GM19240 (cell line): ENCODE data around the gene B3GALT6.

Experiments used
- DNase-seq: peaks from one replicate; pipeline ENCODE4 v3.0.0; 2011; ENCODE audit warnings: low spot score; ENCODE audit not compliant: insufficient read length

Gene B3GALT6

GRCh38 chr1:1231400-1232207, 433 bp upstream of the B3GALT6 start, which contains the start of gene SDF4:
TSS of gene SDF4 (minus strand) at chr1:1232001. CDS start at chr1:1228772, 3,229 bp downstream.
- peak; percentile 100 for DNase-seq

GRCh38 chr1:1232796-1233566, 944 bp downstream of the B3GALT6 start:
- DNase-seq: no peak

GRCh38 chr1:1233567-1233892, 1.5 kb downstream of the B3GALT6 start:
- no peak for DNase-seq

GRCh38 chr1:1234180-1234808, 2.3 kb downstream of the B3GALT6 start:
- no peak for DNase-seq

- no peak for DNase-seq
Measured at GRCh38 chr1:1235016-1235744, 3.1 kb downstream of the B3GALT6 start.

- no peak for DNase-seq
Measured at GRCh38 chr1:1236176-1236763, 4.2 kb downstream of the B3GALT6 start.

GRCh38 chr1:1236945-1237873, 5.2 kb downstream of the B3GALT6 start:
- DNase-seq: no peak

GRCh38 chr1:1237874-1238701, 6.1 kb downstream of the B3GALT6 start:
- DNase-seq: no peak

GRCh38 chr1:1238702-1239178, 6.7 kb downstream of the B3GALT6 start:
- DNase-seq: no peak

GRCh38 chr1:1239227-1239613, 7.2 kb downstream of the B3GALT6 start:
- DNase-seq: no peak

- DNase-seq: no peak
Measured at GRCh38 chr1:1239614-1240347, 7.7 kb downstream of the B3GALT6 start.

GRCh38 chr1:1240348-1240732, 8.3 kb downstream of the B3GALT6 start:
- no peak for DNase-seq

- DNase-seq: no peak
Measured at GRCh38 chr1:1240822-1241587, 9.0 kb downstream of the B3GALT6 start.

GRCh38 chr1:1241588-1242219, 9.7 kb downstream of the B3GALT6 start:
- DNase-seq: no peak

GRCh38 chr1:1242461-1243265, 10.6 kb downstream of the B3GALT6 start:
- DNase-seq: no peak

- DNase-seq: no peak
Measured at GRCh38 chr1:1243266-1243660, 11.2 kb downstream of the B3GALT6 start.
